ENCODE data around the gene SVOP. TPM values are rescaled to one million over a fixed set of nuclear protein-coding genes. Genes with fewer than 3 reads are reported as not detected.
"Not testable (repeated sequence)": the region's sequence is repeated elsewhere in the genome, so short reads cannot be mapped to it uniquely, and the experiment has no call there.

SVOP gene
- total RNA-seq, 4 donors from 2014 or later, result not detected

- peaks cover 0 to 84% (median 6%) of the 10 kb centered on the region in 3 donors for H3K36me3 ChIP-seq
- no peak overlapping the region for H3K27ac ChIP-seq
- WGBS, 2 donors, result 87 to 91% methylated on average over 3 of the region's 3 CpGs
- no peaks in the 10 kb centered on the region for H3K4me1 ChIP-seq
- no peaks in the 10 kb centered on the region for H3K27me3 ChIP-seq
- no peak overlapping the region for H3K4me3 ChIP-seq
- TF ChIP-seq, protein P1, sequence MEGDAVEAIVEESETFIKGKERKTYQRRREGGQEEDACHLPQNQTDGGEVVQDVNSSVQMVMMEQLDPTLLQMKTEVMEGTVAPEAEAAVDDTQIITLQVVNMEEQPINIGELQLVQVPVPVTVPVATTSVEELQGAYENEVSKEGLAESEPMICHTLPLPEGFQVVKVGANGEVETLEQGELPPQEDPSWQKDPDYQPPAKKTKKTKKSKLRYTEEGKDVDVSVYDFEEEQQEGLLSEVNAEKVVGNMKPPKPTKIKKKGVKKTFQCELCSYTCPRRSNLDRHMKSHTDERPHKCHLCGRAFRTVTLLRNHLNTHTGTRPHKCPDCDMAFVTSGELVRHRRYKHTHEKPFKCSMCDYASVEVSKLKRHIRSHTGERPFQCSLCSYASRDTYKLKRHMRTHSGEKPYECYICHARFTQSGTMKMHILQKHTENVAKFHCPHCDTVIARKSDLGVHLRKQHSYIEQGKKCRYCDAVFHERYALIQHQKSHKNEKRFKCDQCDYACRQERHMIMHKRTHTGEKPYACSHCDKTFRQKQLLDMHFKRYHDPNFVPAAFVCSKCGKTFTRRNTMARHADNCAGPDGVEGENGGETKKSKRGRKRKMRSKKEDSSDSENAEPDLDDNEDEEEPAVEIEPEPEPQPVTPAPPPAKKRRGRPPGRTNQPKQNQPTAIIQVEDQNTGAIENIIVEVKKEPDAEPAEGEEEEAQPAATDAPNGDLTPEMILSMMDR (IDR thresholded peaks at IDR 0.05), result no peak
- TF ChIP-seq POLR2A (IDR thresholded peaks at IDR 0.05) (no peak), EP300 (IDR thresholded peaks at IDR 0.05) (no peak)
- H3K9me3 ChIP-seq, result no peaks in the 10 kb centered on the region
- no peak for DNase-seq (ENCODE audit: low spot score in 2 of 2)
Observed at GRCh38 chr12:109064143-109064542, 43.3 kb upstream of the SVOP start.

- H3K27me3 ChIP-seq, result no peaks in the 10 kb centered on the region
- no peak overlapping the region for H3K27ac ChIP-seq
- H3K36me3 ChIP-seq, result peaks cover 0 to 69% (median 0%) of the 10 kb centered on the region in 3 donors
- no peak for DNase-seq (ENCODE audit: low spot score in 2 of 2)
- TF ChIP-seq, protein P1 (IDR thresholded peaks at IDR 0.05), result no peak
- TF ChIP-seq POLR2A (IDR thresholded peaks at IDR 0.05), result no peak
- TF ChIP-seq EP300 (IDR thresholded peaks at IDR 0.05), result no peak
- H3K4me1 ChIP-seq, result peaks cover 0 to 21% (median 5%) of the 10 kb centered on the region in 4 donors
- H3K4me3 ChIP-seq, result no peak overlapping the region
- no peaks in the 10 kb centered on the region for H3K9me3 ChIP-seq
- WGBS, 2 donors, result 91% methylated on average over 6 of the region's 6 CpGs
Observed at GRCh38 chr12:109058773-109059172, 37.9 kb upstream of the SVOP start.

GRCh38 chr12:109057376-109057775 is 36.5 kb upstream of the SVOP start:
- TF ChIP-seq, protein P1 (IDR thresholded peaks at IDR 0.05), result no peak
- no peak for TF ChIP-seq EP300 (IDR thresholded peaks at IDR 0.05)
- no peak for TF ChIP-seq POLR2A (IDR thresholded peaks at IDR 0.05)
- H3K27ac ChIP-seq, result no peak overlapping the region
- WGBS, 2 donors, result 76 to 77% methylated on average over 1 of the region's 1 CpG
- H3K4me3 ChIP-seq, result no peak overlapping the region
- peaks cover 0 to 28% (median 11%) of the 10 kb centered on the region in 4 donors for H3K4me1 ChIP-seq
- no peaks in the 10 kb centered on the region for H3K27me3 ChIP-seq
- DNase-seq (ENCODE audit: low spot score in 2 of 2), result no peak
- H3K9me3 ChIP-seq, result no peaks in the 10 kb centered on the region
- peaks cover 0 to 55% (median 0%) of the 10 kb centered on the region in 3 donors for H3K36me3 ChIP-seq

GRCh38 chr12:109056891-109057290 is 36.0 kb upstream of the SVOP start:
- Histone ChIP-seq H3K27me3 (no peaks in the 10 kb centered on the region), H3K9me3 (no peaks in the 10 kb centered on the region), H3K4me3 (no peak overlapping the region), H3K36me3 (peaks cover 0 to 51% (median 0%) of the 10 kb centered on the region in 3 donors), H3K27ac (no peak overlapping the region), H3K4me1 (peaks cover 0 to 31% (median 11%) of the 10 kb centered on the region in 4 donors)
- WGBS, 2 donors, result 62 to 64% methylated on average over 3 of the region's 3 CpGs
- no peak for TF ChIP-seq EP300 (IDR thresholded peaks at IDR 0.05)
- TF ChIP-seq, protein P1 (IDR thresholded peaks at IDR 0.05), result no peak
- no peak for TF ChIP-seq POLR2A (IDR thresholded peaks at IDR 0.05)
- DNase-seq (ENCODE audit: low spot score in 2 of 2), result no peak

DNA sequence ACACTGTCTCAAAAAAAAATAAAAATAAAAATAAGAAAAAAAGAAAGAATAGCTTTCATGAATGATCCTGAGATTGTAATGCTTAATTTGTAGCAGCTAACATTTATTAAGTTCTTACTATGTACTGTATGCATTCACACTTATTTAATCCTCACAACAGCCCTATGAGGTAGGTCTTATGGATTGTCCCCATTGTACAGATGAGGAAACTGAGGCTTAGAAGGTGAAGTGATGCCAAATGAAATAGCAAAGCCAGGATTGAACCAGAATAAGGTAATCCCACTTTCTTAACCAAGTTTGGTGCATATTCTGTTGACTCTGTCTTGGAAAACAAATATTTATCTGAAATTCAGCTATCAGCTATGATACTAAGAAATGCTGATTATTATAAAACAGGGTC is 33.7 kb upstream of the SVOP start:
- Histone ChIP-seq H3K4me1 (peaks cover 0 to 34% (median 11%) of the 10 kb centered on the region in 4 donors), H3K4me3 (no peak overlapping the region), H3K36me3 (peaks cover 0 to 28% (median 0%) of the 10 kb centered on the region in 3 donors), H3K27ac (peak overlapping the region in 1 of 4 donors; percentile 85), H3K27me3 (no peaks in the 10 kb centered on the region), H3K9me3 (no peaks in the 10 kb centered on the region)
- TF ChIP-seq POLR2A (IDR thresholded peaks at IDR 0.05), result no peak
- TF ChIP-seq EP300 (IDR thresholded peaks at IDR 0.05), result no peak
- TF ChIP-seq, protein P1 (IDR thresholded peaks at IDR 0.05), result no peak
- no peak for DNase-seq (ENCODE audit: low spot score in 2 of 2)

- Histone ChIP-seq H3K27ac (peak overlapping the region in 3 of 4 donors; percentile 84 to 86 (median 85)), H3K36me3 (peaks cover 0 to 24% (median 0%) of the 10 kb centered on the region in 3 donors), H3K4me3 (peak overlapping the region in 2 of 4 donors; percentile 73 to 84), H3K4me1 (peaks cover 0 to 34% (median 11%) of the 10 kb centered on the region in 4 donors)
- H3K27me3 ChIP-seq; DNase-seq (ENCODE audit: low spot score in 2 of 2); H3K9me3 ChIP-seq: not testable (repeated sequence)
- 91 to 98% methylated on average over 4 of the region's 4 CpGs for WGBS, 2 donors
Observed at GRCh38 chr12:109054124-109054513, 33.3 kb upstream of the SVOP start.

Data from tibial nerve (tissue), 4 donors.